Measurements from ENCODE around the gene FDX2.

GRCh38 chr19:10289167-10289835 lies 26.5 kb downstream of the FDX2 start:
- TF ChIP-seq EP300 (IDR thresholded peaks at IDR 0.05): no peak
- TF ChIP-seq CTCF (IDR thresholded peaks at IDR 0.05): no peak
- TF ChIP-seq POLR2A (IDR thresholded peaks at IDR 0.05): no peak

All from ovary (tissue), 3 donors.